ENCODE results near the gene PDE4D.

PDE4D gene

GRCh38 chr5:59251627-59252026 lies 641.9 kb downstream of the PDE4D start:
- no peak for DNase-seq (ENCODE audit: low read depth)

GRCh38 chr5:59249726-59250125 lies 643.8 kb downstream of the PDE4D start:
- no peak for DNase-seq (ENCODE audit: low read depth)

- no peak for DNase-seq (ENCODE audit: low read depth)
Measured at GRCh38 chr5:59249160-59249559, 644.4 kb downstream of the PDE4D start.

GRCh38 chr5:59246882-59247281 lies 646.6 kb downstream of the PDE4D start:
- DNase-seq (ENCODE audit: low read depth), result no peak

- DNase-seq (ENCODE audit: low read depth), result peak; percentile 14
Measured at GRCh38 chr5:59246145-59246869, 647.2 kb downstream of the PDE4D start.

GRCh38 chr5:59245198-59245597 lies 648.3 kb downstream of the PDE4D start:
- DNase-seq (ENCODE audit: low read depth), result no peak

GRCh38 chr5:59241552-59241951 lies 652.0 kb downstream of the PDE4D start:
- DNase-seq (ENCODE audit: low read depth), result no peak

GRCh38 chr5:59241119-59241518 lies 652.4 kb downstream of the PDE4D start:
- DNase-seq (ENCODE audit: low read depth), result no peak

GRCh38 chr5:59238126-59238902 lies 655.2 kb downstream of the PDE4D start:
- DNase-seq (ENCODE audit: low read depth), result no peak

GRCh38 chr5:59236986-59237385 lies 656.5 kb downstream of the PDE4D start:
- DNase-seq (ENCODE audit: low read depth), result no peak

- no peak for DNase-seq (ENCODE audit: low read depth)
Measured at GRCh38 chr5:59236448-59236847, 657.1 kb downstream of the PDE4D start.

- DNase-seq (ENCODE audit: low read depth), result no peak
Measured at GRCh38 chr5:59234236-59234635, 659.3 kb downstream of the PDE4D start.

- no peak for DNase-seq (ENCODE audit: low read depth)
Measured at GRCh38 chr5:59231221-59231931, 662.1 kb downstream of the PDE4D start.

- DNase-seq (ENCODE audit: low read depth), result no peak
Measured at GRCh38 chr5:59222687-59223511, 670.6 kb downstream of the PDE4D start.

- no peak for DNase-seq (ENCODE audit: low read depth)
Measured at GRCh38 chr5:59221769-59222168, 671.8 kb downstream of the PDE4D start.

- no peak for DNase-seq (ENCODE audit: low read depth)
Measured at GRCh38 chr5:59218424-59219045, 675.0 kb downstream of the PDE4D start.

GRCh38 chr5:59216841-59217240 lies 676.7 kb downstream of the PDE4D start:
- DNase-seq (ENCODE audit: low read depth), result no peak

- no peak for DNase-seq (ENCODE audit: low read depth)
Measured at GRCh38 chr5:59212596-59212995, 680.9 kb downstream of the PDE4D start.

GRCh38 chr5:59209758-59210359 lies 683.7 kb downstream of the PDE4D start:
- DNase-seq (ENCODE audit: low read depth), result no peak

GRCh38 chr5:59208474-59208873 lies 685.1 kb downstream of the PDE4D start:
- DNase-seq (ENCODE audit: low read depth), result no peak

- no peak for DNase-seq (ENCODE audit: low read depth)
Measured at GRCh38 chr5:59207401-59207800, 686.1 kb downstream of the PDE4D start.

Data from GM04504 (cell line).